Fibroblast of the conjunctiva (primary cell): ENCODE data around the gene HBD.
"Not testable (repeated sequence)": the region's sequence is repeated elsewhere in the genome, so short reads cannot be mapped to it uniquely, and the experiment has no call there.

Source experiments
- DNase-seq: peaks from one replicate; pipeline ENCODE4 v3.0.0-alpha.2; 2010; ENCODE audit warnings: low read depth

The HBD gene

DNA sequence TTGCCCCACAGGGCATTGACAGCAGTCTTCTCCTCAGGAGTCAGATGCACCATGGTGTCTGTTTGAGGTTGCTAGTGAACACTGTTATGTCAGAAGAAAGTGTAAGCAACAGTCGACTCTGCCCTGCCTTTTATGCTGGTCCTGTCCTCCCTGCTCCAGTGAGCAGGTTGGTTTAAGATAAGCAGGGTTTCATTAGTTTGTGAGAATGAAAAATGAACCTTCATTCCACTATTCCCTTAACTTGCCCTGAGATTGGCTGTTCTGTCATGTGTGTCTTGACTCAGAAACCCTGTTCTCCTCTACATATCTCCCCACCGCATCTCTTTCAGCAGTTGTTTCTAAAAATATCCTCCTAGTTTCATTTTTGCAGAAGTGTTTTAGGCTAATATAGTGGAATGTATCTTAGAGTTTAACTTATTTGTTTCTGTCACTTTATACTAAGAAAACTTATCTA is at the start of gene HBD:
Gene HBD, minus strand, starts transcription at position 103 of the 454 bp plus-strand sequence. Its CDS starts 50 bp downstream, at position 53.
- no peak for DNase-seq

DNA sequence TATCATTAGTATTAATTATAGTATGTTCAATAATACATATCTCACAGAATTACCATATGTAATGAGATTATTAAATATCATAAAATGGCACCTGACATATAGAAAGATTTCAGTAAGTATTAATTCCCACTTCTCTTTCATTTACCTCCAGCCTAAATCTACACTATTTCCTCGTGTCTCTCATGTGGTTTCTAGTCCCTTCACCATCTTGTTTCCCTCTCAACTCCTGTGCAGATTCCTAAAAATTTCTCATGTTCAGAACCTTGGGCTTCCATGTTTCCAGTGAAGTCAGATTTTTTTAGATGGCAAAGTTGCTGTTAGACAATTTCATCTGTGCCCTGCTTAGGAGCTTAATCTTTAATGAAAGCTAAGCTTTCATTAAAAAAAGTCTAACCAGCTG is 49.6 kb upstream of the HBD start:
- no peak for DNase-seq

DNA sequence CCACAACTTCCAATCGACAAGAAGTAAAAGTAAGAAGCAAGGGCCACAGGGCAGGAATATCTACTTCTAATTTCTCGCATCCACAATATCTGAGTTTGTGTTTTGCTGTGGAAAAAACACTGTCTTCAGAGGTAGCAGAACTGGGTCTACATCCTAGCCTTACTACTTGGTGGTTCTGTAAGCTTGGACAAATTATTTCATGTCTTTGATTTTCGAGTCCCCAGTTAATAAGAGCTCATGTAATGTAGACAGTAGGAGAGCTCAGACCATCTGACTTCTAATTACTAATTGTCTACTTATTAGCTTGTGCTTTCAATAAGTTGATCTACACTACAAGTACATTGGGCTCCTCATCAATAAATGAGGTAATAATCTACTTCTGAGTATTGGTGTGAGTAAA is 48.8 kb upstream of the HBD start:
- no peak for DNase-seq

DNA sequence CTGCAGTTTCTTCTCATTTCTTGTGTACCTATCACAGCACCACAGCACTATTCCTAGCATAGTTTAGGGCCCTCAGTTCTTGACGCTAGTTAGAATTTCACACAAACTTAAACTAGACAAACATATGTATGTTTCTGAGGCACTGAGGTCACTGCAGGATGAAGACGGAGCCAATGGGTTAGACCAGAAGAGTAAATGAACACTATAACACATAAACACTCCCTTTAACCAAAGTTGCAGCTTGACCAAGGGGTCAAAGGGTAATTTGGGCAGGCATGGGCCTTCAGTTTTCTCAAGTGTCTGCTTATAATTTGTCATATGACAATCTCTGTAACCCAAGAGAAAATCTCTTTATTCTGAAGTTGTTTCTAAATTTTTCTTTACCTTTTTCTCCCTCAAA is 48.3 kb upstream of the HBD start:
- no peak for DNase-seq

DNA sequence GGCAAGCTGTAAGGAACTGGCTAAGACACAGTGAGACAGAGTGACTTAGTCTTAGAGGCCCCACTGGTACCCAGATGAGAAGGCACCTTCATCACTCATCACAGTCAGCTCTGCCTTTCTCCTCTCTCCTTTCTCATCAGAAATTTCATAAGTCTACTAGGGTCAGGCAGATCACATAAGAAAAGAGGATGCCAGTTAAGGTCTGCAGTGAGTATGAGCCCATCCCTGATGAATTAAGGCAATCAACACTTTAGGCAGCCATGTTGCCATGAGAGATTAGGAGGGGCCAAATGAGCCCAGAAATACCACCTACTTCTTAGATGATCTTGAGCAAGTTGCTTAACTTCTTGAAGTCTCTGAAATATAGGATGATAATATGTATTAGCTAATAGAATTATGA is 47.3 kb upstream of the HBD start:
- DNase-seq: no peak

DNA sequence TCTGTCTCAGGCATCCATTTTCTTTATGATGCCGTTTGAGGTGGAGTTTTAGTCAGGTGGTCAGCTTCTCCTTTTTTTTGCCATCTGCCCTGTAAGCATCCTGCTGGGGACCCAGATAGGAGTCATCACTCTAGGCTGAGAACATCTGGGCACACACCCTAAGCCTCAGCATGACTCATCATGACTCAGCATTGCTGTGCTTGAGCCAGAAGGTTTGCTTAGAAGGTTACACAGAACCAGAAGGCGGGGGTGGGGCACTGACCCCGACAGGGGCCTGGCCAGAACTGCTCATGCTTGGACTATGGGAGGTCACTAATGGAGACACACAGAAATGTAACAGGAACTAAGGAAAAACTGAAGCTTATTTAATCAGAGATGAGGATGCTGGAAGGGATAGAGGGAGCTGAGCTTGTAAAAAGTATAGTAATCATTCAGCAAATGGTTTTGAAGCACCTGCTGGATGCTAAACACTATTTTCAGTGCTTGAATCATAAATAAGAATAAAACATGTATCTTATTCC is 46.4 kb upstream of the HBD start:
- peak; percentile 99 for DNase-seq

DNA sequence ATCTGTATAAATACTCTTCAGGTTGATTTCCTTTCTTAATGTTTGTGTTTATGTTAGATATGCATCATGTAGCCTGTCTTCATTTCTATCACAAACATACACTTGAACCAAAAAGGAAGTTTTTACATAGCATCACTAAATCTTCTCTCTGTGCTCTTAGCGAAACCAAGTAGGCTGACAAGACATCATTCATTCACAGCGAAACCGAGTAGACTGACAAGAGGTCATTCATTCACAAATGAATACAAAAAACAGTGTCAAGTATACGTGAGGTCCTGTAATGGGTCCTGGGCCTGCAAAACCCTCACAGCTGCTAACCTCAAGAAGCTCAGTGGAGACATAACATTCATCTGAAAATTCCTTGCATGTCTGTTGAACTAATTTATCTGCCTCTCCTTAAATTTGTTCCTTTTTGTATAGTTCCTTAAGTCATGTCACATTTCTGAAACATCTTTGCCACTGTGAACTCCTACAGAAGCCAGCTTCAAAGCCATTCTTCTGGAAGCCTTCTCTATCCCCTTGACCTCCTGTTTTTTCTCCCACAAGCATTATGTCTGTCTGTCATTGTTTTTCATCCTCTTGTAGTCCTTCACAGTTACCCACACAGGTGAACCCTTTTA is 45.3 kb upstream of the HBD start:
- DNase-seq: no peak

DNA sequence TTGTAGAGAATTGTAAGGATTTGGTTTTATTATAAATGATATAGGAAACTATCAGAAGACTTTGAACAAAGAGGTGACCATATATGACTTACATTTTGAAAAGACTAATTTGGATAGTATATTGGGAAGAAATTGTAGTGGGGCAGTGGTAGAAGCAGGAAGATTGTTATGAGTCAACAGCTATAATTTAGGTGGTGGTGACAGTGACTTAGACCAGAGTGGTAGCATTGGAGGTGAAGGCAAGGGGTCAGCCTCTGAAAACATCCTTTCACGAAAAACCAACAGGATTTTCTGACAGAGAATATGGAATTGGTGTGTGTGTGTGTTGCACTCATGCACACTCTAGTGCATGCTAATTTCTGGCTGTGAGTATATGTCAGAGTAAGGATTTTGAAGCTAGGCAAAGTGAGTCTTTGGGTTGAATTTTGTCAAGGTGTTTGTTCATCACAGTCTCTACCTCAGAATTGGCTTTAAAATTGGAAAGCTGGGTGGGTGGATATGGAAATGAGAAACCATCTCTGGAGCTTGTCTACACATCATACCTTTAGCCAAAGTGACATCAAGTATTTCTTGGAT is 43.6 kb upstream of the HBD start:
- no peak for DNase-seq

DNA sequence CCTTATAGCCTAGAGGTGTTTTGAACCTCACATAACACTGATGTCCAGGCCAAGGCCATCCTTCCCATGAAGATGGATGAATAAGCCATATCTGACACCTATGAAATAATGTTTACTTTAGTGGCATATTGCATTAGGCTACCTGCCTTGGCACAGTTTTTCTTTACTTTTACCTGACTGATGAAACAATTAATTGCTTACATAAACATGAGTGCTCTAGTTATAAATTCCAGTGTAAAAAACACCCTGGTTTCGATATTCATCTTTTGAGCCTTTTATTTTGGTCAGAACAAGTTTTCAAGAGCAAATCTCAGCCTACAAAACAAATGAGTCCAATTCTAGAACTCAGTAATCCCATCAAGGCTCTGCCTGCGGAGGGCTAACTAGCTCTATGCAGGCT is 42.4 kb upstream of the HBD start:
- DNase-seq: no peak

DNA sequence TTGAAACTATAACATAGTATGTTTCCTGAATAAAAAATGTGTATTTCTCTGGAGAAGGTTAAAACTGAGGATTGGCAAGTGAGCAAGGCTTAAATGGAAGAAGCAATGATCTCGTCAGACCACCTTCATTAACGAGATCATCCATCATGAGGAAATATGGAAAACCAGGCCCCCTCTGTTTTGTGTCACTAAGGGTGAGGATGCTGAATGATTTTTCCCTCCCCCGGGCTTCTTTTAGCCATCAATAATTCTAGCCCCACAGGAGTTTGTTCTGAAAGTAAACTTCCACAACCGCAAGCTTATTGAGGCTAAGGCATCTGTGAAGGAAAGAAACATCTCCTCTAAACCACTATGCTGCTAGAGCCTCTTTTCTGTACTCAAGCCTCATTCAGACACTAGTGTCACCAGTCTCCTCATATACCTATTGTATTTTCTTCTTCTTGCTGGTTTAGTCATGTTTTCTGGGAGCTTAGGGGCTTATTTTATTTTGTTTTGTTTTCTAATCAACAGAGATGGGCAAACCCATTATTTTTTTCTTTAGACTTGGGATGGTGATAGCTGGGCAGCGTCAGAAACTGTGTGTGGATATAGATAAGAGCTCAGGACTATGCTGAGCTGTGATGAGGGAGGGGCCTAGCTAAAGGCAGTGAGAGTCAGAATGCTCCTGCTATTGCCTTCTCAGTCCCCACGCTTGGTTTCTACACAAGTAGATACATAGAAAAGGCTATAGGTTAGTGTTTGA is 41.3 kb upstream of the HBD start:
- DNase-seq: no peak

DNA sequence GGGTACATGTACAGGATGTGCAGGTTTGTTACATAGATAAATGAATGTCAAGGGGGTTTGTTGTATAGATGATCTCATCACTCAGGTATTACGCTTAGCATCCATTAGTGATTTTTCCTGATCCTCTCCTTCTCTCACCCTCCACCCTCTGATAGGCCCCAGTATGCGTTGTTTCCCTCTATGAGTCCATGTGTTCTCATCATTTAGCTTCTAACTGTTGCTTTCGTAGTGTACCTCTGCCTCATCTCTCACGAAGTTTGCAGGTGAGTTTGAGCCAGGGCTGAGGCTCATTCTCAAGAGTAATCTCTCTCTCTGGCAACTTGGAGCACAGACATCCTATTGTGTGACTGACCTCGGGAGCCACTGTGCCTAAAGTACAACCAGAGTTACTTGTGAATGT is 40.1 kb upstream of the HBD start:
- no peak for DNase-seq

DNA sequence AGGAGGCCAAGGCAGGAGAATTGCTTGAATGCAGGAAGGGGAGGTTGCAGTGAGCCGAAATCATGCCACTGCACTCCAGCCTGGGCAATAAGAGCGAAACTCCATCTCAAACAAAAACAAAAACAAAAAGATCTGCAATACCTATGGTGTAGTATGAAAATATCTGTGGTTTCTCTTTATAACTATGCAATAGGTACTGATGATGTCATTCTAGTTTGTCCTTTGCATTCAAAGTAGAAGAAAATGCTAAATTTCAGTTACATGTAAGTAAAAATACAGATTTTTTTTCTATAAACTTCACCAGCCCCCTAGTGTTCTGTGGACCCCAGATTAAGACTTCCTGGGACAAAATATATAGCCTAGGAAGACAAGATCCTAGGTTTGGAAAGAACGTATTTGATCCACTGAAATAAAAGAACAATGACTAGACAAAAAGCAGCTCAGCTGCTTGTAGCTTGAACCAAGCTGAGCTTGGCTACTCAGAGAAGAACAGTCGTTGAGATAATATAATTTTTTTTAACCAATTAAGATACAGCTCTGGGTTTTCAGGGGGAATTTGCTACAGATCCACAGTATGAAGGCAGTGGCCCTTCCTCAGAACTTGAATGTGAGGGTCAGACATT is 38.2 kb upstream of the HBD start:
- no peak for DNase-seq

DNA sequence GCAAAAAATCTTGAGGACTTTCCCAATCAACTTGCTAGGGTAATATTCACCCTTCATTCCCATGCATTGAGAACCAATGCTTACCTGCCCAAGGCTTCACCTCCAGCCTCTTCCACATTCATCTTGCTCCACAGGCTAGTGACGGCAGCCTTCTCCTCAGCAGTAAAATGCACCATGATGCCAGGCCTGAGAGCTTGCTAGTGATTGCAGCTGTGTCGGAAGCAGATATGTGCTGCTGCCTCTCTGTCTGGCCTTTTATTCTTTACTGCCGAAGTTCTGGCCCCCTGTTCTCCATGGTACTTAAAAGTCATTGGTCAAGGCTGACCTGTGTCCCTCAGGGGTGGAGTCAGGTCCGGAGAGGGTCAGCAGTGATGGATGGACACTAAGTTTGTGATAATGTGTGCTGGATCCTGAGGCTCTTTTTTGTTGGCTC is 35.4 kb upstream of the HBD start, which contains the start of gene HBE1:
Gene HBE1, minus strand, starts transcription at position 231 of the 433 bp plus-strand sequence. Its CDS starts 55 bp downstream, at position 176.
- no peak for DNase-seq

DNA sequence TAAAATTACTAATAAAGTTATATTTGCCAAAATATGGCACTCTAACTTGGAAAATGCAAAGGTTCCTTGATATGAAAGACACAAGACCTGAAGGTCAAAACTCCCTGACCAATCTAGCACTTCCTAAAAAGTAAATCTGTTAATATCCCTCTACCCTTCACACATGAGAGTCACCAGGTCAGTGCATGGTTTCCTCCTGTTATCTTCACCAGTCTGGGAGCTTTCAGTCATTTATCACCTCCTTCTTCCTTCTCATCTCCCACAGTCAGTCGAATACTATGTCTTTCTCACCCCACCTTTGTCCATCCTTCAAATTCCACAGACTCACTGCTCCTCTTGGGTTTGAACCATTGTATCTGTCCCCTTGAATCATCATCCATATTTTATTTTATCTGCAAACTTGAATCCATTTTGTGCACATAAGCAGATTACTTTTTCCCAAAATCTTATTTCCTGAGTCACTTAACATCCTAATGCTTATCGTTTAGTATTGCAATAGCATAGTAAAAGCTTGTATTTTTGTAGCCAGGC is 32.8 kb upstream of the HBD start:
- DNase-seq: no peak

DNA sequence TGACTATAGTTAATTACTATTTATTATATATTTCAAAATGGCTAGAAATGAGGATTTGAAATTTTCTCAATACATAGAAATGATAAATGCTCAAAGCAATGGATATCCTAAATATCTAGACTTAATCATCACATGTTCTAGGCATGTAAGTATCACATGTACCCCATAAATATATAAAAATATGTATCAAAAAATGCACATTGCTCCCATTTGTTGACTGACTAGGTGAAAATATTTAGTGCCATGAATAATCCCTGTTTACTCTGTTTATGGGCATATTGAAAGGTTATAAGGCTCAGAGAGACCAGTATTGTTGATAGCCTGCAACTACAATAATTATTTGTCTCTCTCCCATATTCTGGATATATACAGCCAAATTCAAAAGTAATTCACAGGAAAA is 32.3 kb upstream of the HBD start:
- DNase-seq: no peak

DNA sequence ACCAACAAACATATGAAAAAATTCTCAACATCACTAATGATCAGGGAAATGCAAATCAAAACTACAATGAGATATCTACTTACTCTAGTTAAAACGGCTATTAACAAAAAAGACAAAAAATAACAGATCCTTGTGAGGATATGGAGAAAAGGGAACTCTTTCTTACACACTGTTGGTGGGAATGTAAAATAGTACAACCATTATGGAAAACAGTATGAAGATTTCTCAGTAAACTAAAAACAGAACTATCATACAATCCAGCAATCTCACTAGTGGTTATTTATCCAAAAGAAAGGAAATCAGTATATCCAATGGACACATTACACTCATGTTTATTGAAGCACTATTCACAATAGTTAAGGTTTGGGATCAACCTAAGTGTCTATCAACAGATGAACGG is 31.5 kb upstream of the HBD start:
- no peak for DNase-seq

DNA sequence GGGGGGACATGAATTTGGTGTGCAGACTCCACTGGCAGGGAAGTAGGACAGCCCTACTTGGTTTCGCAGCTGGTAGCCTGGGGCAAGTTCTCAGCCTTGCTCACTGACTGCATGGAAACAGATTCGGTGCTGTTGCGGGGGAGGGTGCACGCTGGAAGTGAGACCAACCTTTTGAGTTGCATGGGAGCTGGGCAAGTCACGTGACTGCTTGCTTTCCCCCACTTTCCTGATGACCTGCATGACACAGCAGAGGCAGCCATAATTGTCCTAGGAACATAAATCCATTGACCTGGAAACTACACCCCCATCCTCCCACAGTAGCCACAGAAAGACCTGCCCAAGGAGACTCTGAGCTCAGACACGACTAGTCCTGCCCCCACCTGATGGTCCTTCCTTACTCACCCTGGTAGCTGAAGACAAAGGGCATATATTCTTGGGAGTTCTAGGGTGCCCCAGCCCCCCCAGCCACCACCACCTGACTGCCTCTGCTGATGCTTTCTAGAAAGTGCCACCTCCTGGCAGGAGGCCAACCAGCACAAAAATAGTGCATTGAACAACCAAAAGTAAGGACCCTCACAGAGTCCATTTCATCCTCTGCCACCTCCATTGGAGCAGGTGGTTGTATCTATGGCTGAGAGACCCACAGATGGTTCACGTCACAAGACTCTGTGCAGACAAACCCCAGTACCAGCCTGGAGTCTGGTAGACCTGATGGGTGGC is 24.4 kb upstream of the HBD start:
- DNase-seq: no peak

DNA sequence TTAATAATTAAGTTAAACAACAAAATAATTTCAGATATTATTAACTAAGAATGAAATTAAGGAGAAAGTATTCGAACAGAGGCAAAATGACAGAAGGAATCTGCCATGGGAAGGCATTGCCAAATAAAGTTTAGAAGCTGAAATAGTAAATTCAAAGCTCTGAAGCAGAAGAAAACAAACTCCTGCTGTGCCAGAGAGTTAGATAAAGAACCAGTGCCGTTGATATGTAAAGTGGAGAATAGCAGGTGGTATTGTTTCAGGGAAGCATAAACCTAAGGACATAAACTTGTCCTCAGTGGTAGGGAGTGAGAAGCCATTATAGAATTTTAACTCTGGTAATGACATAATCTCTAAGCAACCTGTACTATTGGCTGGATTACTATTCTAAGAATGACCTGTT is 23.0 kb upstream of the HBD start:
- no peak for DNase-seq

DNA sequence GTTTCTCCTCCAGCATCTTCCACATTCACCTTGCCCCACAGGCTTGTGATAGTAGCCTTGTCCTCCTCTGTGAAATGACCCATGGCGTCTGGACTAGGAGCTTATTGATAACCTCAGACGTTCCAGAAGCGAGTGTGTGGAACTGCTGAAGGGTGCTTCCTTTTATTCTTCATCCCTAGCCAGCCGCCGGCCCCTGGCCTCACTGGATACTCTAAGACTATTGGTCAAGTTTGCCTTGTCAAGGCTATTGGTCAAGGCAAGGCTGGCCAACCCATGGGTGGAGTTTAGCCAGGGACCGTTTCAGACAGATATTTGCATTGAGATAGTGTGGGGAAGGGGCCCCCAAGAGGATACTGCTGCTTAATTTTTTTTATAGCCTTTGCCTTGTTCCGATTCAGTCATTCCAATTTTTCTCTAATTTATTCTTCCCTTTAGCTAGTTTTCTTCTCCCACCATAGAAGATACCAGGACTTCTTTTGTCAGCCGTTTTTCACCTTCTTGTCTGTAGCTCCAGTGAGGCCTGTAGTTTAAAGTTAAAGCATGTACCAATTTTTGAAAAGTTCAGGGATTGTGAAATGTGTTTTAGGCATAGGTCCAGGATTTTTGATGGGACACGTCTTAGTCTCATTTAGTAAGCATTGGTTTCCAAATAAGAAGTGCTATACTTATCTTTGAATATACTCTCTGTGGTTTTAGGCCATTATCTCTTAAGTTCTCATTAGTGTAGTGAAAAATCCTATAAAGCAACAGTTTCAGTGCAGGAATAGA is 20.5 kb upstream of the HBD start, which contains the start of gene HBG2:
Gene HBG2, minus strand, starts transcription at position 136 of the 768 bp plus-strand sequence. Its CDS starts 53 bp downstream, at position 83.
- not testable (repeated sequence) for DNase-seq

DNA sequence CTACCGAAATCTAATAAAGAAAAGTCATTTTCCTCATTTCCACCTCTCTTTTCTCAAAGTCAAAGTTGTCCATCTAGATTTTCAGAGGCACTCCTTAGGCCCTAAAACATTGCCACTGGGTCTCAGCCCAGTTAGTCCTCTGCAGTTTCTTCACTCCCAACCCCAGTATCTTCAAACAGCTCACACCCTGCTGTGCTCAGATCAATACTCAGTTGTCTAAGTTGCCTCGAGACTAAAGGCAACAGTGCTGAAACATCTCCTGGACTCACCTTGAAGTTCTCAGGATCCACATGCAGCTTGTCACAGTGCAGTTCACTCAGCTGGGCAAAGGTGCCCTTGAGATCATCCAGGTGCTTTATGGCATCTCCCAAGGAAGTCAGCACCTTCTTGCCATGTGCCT is 19.7 kb upstream of the HBD start:
- not testable (repeated sequence) for DNase-seq

DNA sequence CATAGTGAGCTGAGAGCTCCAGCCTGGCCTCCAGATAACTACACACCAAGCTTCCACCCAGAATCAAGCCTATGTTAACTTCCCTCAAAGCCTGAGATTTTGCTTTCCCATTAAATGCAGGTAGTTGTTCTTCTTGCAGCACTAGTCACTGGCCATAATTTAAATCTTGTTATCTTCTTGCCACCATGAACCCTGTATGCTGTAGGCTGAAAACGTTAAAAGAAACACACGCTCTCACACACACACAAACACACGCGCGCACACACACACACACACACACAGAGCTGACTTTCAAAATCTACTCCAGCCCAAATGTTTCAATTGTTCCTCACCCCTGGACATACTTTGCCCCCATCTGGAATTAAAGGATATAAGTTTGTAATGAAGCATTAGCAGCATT is 19.2 kb upstream of the HBD start:
- not testable (repeated sequence) for DNase-seq
